Hematopoietic multipotent progenitor cell treated with erythropoietin and hydrocortisone succinate and interleukin-3 and kit ligand, for 15 days (in vitro differentiated cells): ENCODE measurements around the gene IPO5.

Experiments
- DNase-seq: peaks from one replicate; pipeline ENCODE4 v3.0.0-alpha.2; 2015; ENCODE audit warnings: low spot score

IPO5 gene

GRCh38 chr13:97953376-97953970 is at the start of gene IPO5:
TSS of gene IPO5 (plus strand) at chr13:97953675. CDS start at chr13:97976697, 23,022 bp downstream.
- DNase-seq = no peak

GRCh38 chr13:97904059-97904458 is 49.4 kb upstream of the IPO5 start:
- DNase-seq = no peak

- no peak for DNase-seq
Measured at GRCh38 chr13:97905517-97905916, 48.0 kb upstream of the IPO5 start.

GRCh38 chr13:97911311-97912138 is 42.0 kb upstream of the IPO5 start:
- no peak for DNase-seq

GRCh38 chr13:97912139-97912535 is 41.3 kb upstream of the IPO5 start:
- DNase-seq = no peak

GRCh38 chr13:97913206-97913605 is 40.3 kb upstream of the IPO5 start:
- DNase-seq = no peak

GRCh38 chr13:97914540-97914939 is 38.9 kb upstream of the IPO5 start:
- DNase-seq = no peak

GRCh38 chr13:97921176-97921816 is 32.2 kb upstream of the IPO5 start:
- no peak for DNase-seq

- DNase-seq = no peak
Measured at GRCh38 chr13:97928301-97928700, 25.2 kb upstream of the IPO5 start.

GRCh38 chr13:97932036-97932435 is 21.4 kb upstream of the IPO5 start:
- DNase-seq = no peak

- no peak for DNase-seq
Measured at GRCh38 chr13:97932647-97933046, 20.8 kb upstream of the IPO5 start.

- no peak for DNase-seq
Measured at GRCh38 chr13:97933776-97934175, 19.7 kb upstream of the IPO5 start.

GRCh38 chr13:97934590-97934989 is 18.9 kb upstream of the IPO5 start:
- DNase-seq = no peak

GRCh38 chr13:97935071-97935470 is 18.4 kb upstream of the IPO5 start:
- DNase-seq = no peak

- DNase-seq = no peak
Measured at GRCh38 chr13:97936036-97936435, 17.4 kb upstream of the IPO5 start.

- no peak for DNase-seq
Measured at GRCh38 chr13:97938706-97939475, 14.6 kb upstream of the IPO5 start.

- no peak for DNase-seq
Measured at GRCh38 chr13:97944396-97945029, 9.0 kb upstream of the IPO5 start.

GRCh38 chr13:97945342-97945741 is 8.1 kb upstream of the IPO5 start:
- no peak for DNase-seq

GRCh38 chr13:97945792-97946419 is 7.6 kb upstream of the IPO5 start:
- no peak for DNase-seq

- DNase-seq = no peak
Measured at GRCh38 chr13:97946951-97947588, 6.4 kb upstream of the IPO5 start.

GRCh38 chr13:97948041-97948440 is 5.4 kb upstream of the IPO5 start:
- DNase-seq = no peak
